Activated CD8-positive, alpha-beta memory T cell treated with anti-CD3 and anti-CD28 coated beads for 48 hours (primary cell): ENCODE measurements around the gene ETNK1.
"Not testable (repeated sequence)": the region's sequence is repeated elsewhere in the genome, so short reads cannot be mapped to it uniquely, and the experiment has no call there.

ENCODE experiments used
- DNase-seq, 3 experiments: peaks; one replicate each; pipeline ENCODE4 v3.0.0-alpha.2; 2020; ENCODE audit warnings: low read depth in 2 of 3, low spot score in 2 of 3

ETNK1 gene

GRCh38 chr12:22624870-22625761, at the start of gene ETNK1:
Gene ETNK1, plus strand, starts transcription at chr12:22625171. Its CDS starts 260 bp downstream, at chr12:22625431.
- DNase-seq = peak; percentile 64 to 75 (median 74)

- DNase-seq = no peak
Observed at GRCh38 chr12:22576065-22576464, 48.9 kb upstream of the ETNK1 start.

- no peak for DNase-seq
Observed at GRCh38 chr12:22576473-22576872, 48.5 kb upstream of the ETNK1 start.

GRCh38 chr12:22577667-22578066, 47.3 kb upstream of the ETNK1 start:
- DNase-seq = no peak

- no peak for DNase-seq
Observed at GRCh38 chr12:22578328-22578727, 46.6 kb upstream of the ETNK1 start.

- DNase-seq = no peak
Observed at GRCh38 chr12:22588817-22589216, 36.2 kb upstream of the ETNK1 start.

GRCh38 chr12:22593864-22594263, 31.1 kb upstream of the ETNK1 start:
- no peak for DNase-seq

GRCh38 chr12:22597539-22597938, 27.4 kb upstream of the ETNK1 start:
- DNase-seq = not testable (repeated sequence)

- DNase-seq = no peak
Observed at GRCh38 chr12:22598141-22598762, 26.7 kb upstream of the ETNK1 start.

- no peak for DNase-seq
Observed at GRCh38 chr12:22598763-22599161, 26.2 kb upstream of the ETNK1 start.

GRCh38 chr12:22600181-22600580, 24.8 kb upstream of the ETNK1 start:
- no peak for DNase-seq

- no peak for DNase-seq
Observed at GRCh38 chr12:22609501-22609900, 15.5 kb upstream of the ETNK1 start.

GRCh38 chr12:22610131-22610530, 14.8 kb upstream of the ETNK1 start:
- no peak for DNase-seq

GRCh38 chr12:22612822-22613221, 12.1 kb upstream of the ETNK1 start:
- DNase-seq = not testable (repeated sequence)

- DNase-seq = no peak
Observed at GRCh38 chr12:22615963-22616501, 8.9 kb upstream of the ETNK1 start.

- no peak for DNase-seq
Observed at GRCh38 chr12:22617630-22618029, 7.3 kb upstream of the ETNK1 start.

- no peak for DNase-seq
Observed at GRCh38 chr12:22624548-22624869, 462 bp upstream of the ETNK1 start.

GRCh38 chr12:22625762-22626294, 857 bp downstream of the ETNK1 start:
- DNase-seq = peak in 2 of 3 experiments; percentile 1 to 15

- no peak for DNase-seq
Observed at GRCh38 chr12:22626406-22626805, 1.4 kb downstream of the ETNK1 start.

GRCh38 chr12:22627371-22627770, 2.4 kb downstream of the ETNK1 start:
- DNase-seq = no peak

- DNase-seq = no peak
Observed at GRCh38 chr12:22628228-22628627, 3.3 kb downstream of the ETNK1 start.

GRCh38 chr12:22631863-22632463, 7.0 kb downstream of the ETNK1 start:
- DNase-seq = no peak
